ENCODE data around the gene SERPINB1. TPM values are rescaled to one million over a fixed set of nuclear protein-coding genes. Genes with fewer than 3 reads are reported as not detected.

SERPINB1 gene
- total RNA-seq, 1 donor from 2014 or later: 2.3 TPM

GRCh38 chr6:2790588-2791449 is 50.8 kb downstream of the SERPINB1 start:
- no peak for DNase-seq

- DNase-seq: no peak
Observed at GRCh38 chr6:2786269-2786668, 55.4 kb downstream of the SERPINB1 start.

- no peak for DNase-seq
Observed at GRCh38 chr6:2784930-2785329, 56.7 kb downstream of the SERPINB1 start.

- no peak for DNase-seq
Observed at GRCh38 chr6:2784061-2784460, 57.6 kb downstream of the SERPINB1 start.

GRCh38 chr6:2783188-2783963 is 58.3 kb downstream of the SERPINB1 start:
- DNase-seq: no peak

GRCh38 chr6:2782825-2783187 is 58.9 kb downstream of the SERPINB1 start:
- DNase-seq: no peak

GRCh38 chr6:2782356-2782708 is 59.3 kb downstream of the SERPINB1 start:
- DNase-seq: no peak

Small RNA genes within 50 kb of the gene (small RNA-seq; reads per million reads assigned to genes)
- 0.17 reads per million for gene MIR4645

Other genes with a start within 250 kb of the SERPINB1 start
- 0.47 TPM for gene MYLK4, start 90.9 kb downstream of the SERPINB1 start, total RNA-seq
- 48.7 TPM for gene WRNIP1, start 76.5 kb downstream of the SERPINB1 start, total RNA-seq
- 1.6 TPM for gene SERPINB9, start 61.4 kb upstream of the SERPINB1 start, total RNA-seq
- 12.3 TPM for gene SERPINB6, start 129.7 kb upstream of the SERPINB1 start, total RNA-seq
- gene NQO2, start 158.0 kb upstream of the SERPINB1 start, total RNA-seq: 8.0 TPM
- 5.3 TPM for gene RIPK1, start 226.6 kb upstream of the SERPINB1 start, total RNA-seq

Data from occipital lobe (tissue), 3 donors.